HL-60 (cell line): Measurements from ENCODE around the gene TPM1.

Source experiments
- DNase-seq, 2 experiments: peaks; one replicate each; pipeline ENCODE4 v3.0.0-alpha.2; 2010 to 2020; ENCODE audit warnings: low read depth in 1 of 2, low spot score in 1 of 2
- H3K27ac ChIP-seq: fragments of 250-450 bp; sonication (Bioruptor Pico); replicated peaks from 2 replicates; pipeline ENCODE4 v1.5.1; 2020; ENCODE audit warnings: mild to moderate bottlenecking, moderate library complexity
- H3K27me3 ChIP-seq: fragments of 250-450 bp; sonication (Bioruptor Pico); 2 replicates; pipeline ENCODE4 v1.5.1; 2021; ENCODE audit warnings: mild to moderate bottlenecking, moderate library complexity; ENCODE audit not compliant: insufficient read depth, poor library complexity, severe bottlenecking
- H3K4me3 ChIP-seq: replicated peaks from 2 replicates; pipeline ENCODE4 v1.5.1; 2011; ENCODE audit warnings: mild to moderate bottlenecking, control low read depth, low read length; ENCODE audit not compliant: insufficient read depth
- CTCF ChIP-seq: IDR thresholded peaks from one replicate; pipeline ENCODE4 v1.5.1; 2011; ENCODE audit warnings: low read length, control low read depth, inconsistent platforms; ENCODE audit not compliant: insufficient read depth
- GABPA ChIP-seq: IDR thresholded peaks from 2 replicates; pipeline ENCODE4 v1.6.1; 2012; ENCODE audit warnings: low read depth
- POLR2AphosphoS5 ChIP-seq: IDR thresholded peaks from 2 replicates; pipeline ENCODE4 v1.6.1; 2012; ENCODE audit warnings: low read depth
- REST ChIP-seq: IDR thresholded peaks from 2 replicates; pipeline ENCODE4 v1.6.1; 2012; ENCODE audit warnings: low read depth; ENCODE audit not compliant: insufficient replicate concordance
- SPI1 ChIP-seq: IDR thresholded peaks from 2 replicates; pipeline ENCODE4 v1.6.1; 2012; ENCODE audit warnings: low read depth, mild to moderate bottlenecking, borderline replicate concordance

TPM1 gene

GRCh38 chr15:63076714-63077046, 34.1 kb downstream of the TPM1 start:
- DNase-seq: no peak
- no peak overlapping the region for H3K27ac ChIP-seq
- TF ChIP-seq CTCF: no peak
- TF ChIP-seq SPI1: no peak
- TF ChIP-seq REST: no peak
- TF ChIP-seq GABPA: no peak
- TF ChIP-seq POLR2AphosphoS5: no peak
- H3K27me3 ChIP-seq: peaks cover 7% of the 10 kb centered on the region
- H3K4me3 ChIP-seq: no peak overlapping the region

- TF ChIP-seq GABPA: no peak
- TF ChIP-seq POLR2AphosphoS5: no peak
- no peak for TF ChIP-seq CTCF
- no peak for TF ChIP-seq REST
- no peak for TF ChIP-seq SPI1
- H3K4me3 ChIP-seq: no peak overlapping the region
- H3K27ac ChIP-seq: no peak overlapping the region
- H3K27me3 ChIP-seq: peaks cover 7% of the 10 kb centered on the region
- no peak for DNase-seq
These were observed 35.4 kb downstream of the TPM1 start for GRCh38 chr15:63077952-63078351.

GRCh38 chr15:63079947-63080626, 37.5 kb downstream of the TPM1 start:
- peaks cover 7% of the 10 kb centered on the region for H3K27me3 ChIP-seq
- TF ChIP-seq GABPA: no peak
- TF ChIP-seq SPI1: no peak
- no peak for TF ChIP-seq REST
- TF ChIP-seq POLR2AphosphoS5: no peak
- TF ChIP-seq CTCF: no peak
- no peak for DNase-seq
- no peak overlapping the region for H3K27ac ChIP-seq
- H3K4me3 ChIP-seq: no peak overlapping the region
